PC-3 (cell line): ENCODE measurements around the gene AIFM2.

Source experiments
- CTCF ChIP-seq: fragments of 300-600 bp; sonication (generic); conservative IDR thresholded peaks from 2 replicates; pipeline ENCODE4 v1.5.1; 2017; ENCODE audit warnings: antibody characterized with exemption, low read depth, mild to moderate bottlenecking, low read length
- EZH2 ChIP-seq: fragments of 300-600 bp; sonication (generic); IDR thresholded peaks from one replicate; pipeline ENCODE4 v1.6.1; 2017; ENCODE audit warnings: antibody characterized with exemption, mild to moderate bottlenecking, low read length; ENCODE audit not compliant: unreplicated experiment
- EZH2phosphoT487 ChIP-seq: fragments of 300-600 bp; sonication (generic); IDR thresholded peaks from 2 replicates; pipeline ENCODE4 v1.6.1; 2018; ENCODE audit warnings: mild to moderate bottlenecking, antibody characterized with exemption, low read length, borderline replicate concordance

GRCh38 chr10:70120417-70120816 lies 12.2 kb downstream of the AIFM2 start:
- TF ChIP-seq CTCF, result no peak
- TF ChIP-seq EZH2phosphoT487, result no peak
- TF ChIP-seq EZH2, result no peak
